Activated CD4-positive, alpha-beta T cell treated with anti-CD3 and anti-CD28 coated beads, Interleukin-2, amount 50 U/mL, for 16 hours (primary cell): ENCODE data around the gene MICOS13.
"Not testable (repeated sequence)": the region's sequence is repeated elsewhere in the genome, so short reads cannot be mapped to it uniquely, and the experiment has no call there.

Experiments
- DNase-seq: peaks from one replicate; pipeline ENCODE4 v3.0.0-alpha.2; 2020

Gene MICOS13, protein sequence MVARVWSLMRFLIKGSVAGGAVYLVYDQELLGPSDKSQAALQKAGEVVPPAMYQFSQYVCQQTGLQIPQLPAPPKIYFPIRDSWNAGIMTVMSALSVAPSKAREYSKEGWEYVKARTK

DNA sequence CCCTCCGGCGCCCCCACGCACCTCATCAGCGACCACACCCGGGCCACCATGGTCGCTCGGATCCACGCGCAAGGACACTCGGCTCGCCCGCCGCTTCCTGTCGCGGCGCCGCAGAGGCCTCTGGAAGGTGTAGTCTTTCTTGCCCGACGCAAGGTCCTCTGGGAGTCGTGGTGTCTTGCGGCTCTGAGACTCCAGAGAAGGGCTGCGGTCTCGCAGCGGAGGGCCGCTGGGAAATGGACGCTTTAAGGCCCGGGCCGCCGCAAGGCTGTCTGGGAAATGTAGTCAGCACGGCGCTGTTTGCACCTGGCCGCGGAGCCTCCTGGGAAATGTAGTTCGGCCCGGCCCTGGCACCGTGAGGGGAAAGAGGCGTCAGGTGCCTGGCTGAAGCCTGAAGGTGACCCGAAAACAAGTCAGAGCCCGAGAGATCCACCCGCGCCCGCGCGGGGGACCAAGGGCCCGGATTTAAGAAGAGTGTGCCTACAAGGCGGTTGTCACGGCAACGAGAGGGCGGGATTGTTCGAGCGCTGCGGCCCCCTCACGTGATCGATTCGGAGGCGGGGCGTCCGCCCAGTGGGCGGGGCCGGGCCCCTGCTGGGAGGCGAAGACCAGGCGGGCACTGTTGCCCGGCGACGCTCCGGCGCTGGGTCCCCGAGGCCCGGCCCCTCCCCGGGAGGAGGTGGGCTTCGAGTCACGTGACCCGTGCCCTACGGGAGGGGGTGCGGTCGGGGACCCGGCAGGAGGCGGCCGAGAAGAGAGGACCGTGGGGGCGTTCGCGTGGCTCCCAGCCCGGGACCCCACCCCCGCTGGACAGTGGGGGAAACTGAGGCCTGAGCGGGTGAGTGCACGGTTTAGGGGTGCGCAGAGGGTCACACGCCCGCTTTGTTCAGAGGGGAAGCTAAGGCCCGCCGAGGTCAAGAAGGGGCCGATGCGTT is at the start of gene MICOS13, which contains the start of gene HSD11B1L:
Gene MICOS13, minus strand, starts transcription at position 80 of the 932 bp plus-strand sequence. Its CDS starts 30 bp downstream, at position 50.
Gene HSD11B1L, plus strand, starts transcription at position 591 of the 932 bp plus-strand sequence. CDS start 3,806 bp downstream, outside the sequence.
- peak; percentile 99 for DNase-seq

- DNase-seq = no peak
These were observed 47.2 kb upstream of the MICOS13 start for GRCh38 chr19:5727453-5728050.

- DNase-seq = peak; percentile 99
These were observed 39.9 kb upstream of the MICOS13 start, which contains the start of the genes CATSPERD and LONP1 for GRCh38 chr19:5719961-5720790. CATSPERD (plus strand) TSS chr19:5720637; CDS start chr19:5720738, 101 bp downstream. LONP1 (minus strand) TSS chr19:5720146; CDS start chr19:5720132, 14 bp downstream.

- peak; percentile 37 for DNase-seq
These were observed 39.1 kb upstream of the MICOS13 start for GRCh38 chr19:5719274-5719960.

GRCh38 chr19:5718579-5719273 is 38.4 kb upstream of the MICOS13 start:
- DNase-seq = peak; percentile 90

DNA sequence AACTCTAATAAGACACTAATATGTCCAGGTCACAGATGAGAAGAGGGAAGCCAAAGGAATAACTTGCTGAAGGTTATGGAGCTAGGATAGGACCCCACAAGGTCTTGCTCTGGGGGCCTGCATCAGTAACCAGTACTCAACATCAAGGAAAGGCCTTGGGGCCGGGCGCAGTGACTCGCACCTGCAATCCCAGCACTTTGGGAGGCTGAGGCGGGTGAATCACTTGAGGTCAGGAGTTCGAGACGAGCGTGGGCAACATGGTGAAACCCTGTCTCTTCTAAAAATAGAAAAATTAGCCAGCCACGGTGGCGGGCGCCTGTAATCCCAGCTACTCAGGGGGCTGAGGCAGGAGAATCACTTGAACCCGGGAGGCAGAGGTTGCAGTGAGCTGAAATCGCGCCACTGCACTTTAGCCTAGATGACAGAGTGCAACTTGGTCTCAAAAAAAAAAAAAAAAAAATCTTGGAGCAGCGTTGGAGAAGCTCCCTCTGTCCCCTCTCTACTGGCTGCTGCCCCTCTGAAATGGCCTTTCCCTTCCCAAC is 37.8 kb upstream of the MICOS13 start:
- DNase-seq = peak; percentile 30

DNA sequence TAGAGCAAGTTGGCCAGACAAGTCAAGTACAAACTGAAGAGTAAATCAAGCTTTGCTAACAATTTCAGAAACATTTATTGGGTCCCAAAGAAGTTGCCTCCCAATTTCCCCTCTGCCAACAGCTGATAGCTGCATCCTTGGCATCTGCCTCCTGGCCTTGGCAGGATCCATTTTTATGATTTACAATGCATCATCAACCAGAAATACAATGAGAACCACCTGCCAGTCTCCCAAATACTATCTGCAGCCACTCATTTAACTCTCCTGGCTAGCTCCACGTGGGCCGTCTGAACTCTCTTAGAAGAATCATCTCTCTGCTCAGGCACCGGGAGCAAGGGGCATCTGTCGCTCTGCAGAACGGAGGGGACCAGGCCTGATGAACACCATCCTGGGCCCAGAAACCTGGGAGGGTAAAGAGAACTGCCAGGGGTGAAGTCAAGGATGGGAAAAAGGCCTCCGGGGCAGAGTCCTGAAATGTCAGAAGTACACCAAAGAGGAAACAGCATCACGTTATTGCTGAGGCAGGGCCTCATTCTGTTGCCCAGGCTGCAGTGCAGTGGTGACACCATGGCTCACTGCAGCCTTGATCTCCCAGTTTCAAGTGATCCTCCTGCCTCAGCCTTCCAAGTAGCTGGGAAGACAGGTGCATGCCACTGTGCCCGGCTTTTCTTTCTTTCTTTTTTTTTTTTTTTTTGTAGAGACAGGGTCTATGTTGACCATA is 37.1 kb upstream of the MICOS13 start:
- no peak for DNase-seq

- no peak for DNase-seq
These were observed 34.5 kb upstream of the MICOS13 start for GRCh38 chr19:5714816-5715215.

- no peak for DNase-seq
These were observed 32.9 kb upstream of the MICOS13 start for GRCh38 chr19:5713228-5713627.

- no peak for DNase-seq
These were observed 31.4 kb upstream of the MICOS13 start for GRCh38 chr19:5711713-5712161.

DNA sequence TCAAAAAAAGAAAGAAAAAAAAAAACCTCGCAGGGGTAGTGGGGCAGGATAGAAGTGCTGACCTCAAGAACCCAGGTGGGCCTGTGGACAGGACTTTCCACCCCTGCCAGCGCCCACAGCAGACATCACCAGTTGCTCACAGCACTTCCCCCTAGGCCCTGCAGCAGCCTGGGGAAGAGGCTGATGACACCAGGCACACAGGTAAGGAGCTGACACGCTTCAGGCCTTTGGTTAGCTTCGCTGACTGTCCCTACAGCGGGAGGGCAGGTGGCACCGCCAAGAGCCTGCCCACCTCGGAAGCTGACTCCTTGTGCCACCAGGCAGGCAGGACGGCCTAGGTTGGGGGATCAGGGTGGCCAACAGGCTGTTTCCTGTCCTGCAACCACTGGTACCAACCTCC is 30.7 kb upstream of the MICOS13 start:
- DNase-seq = no peak

GRCh38 chr19:5707576-5708575 is 27.6 kb upstream of the MICOS13 start:
- DNase-seq = no peak

GRCh38 chr19:5706876-5707573 is 26.7 kb upstream of the MICOS13 start:
- DNase-seq = no peak

DNA sequence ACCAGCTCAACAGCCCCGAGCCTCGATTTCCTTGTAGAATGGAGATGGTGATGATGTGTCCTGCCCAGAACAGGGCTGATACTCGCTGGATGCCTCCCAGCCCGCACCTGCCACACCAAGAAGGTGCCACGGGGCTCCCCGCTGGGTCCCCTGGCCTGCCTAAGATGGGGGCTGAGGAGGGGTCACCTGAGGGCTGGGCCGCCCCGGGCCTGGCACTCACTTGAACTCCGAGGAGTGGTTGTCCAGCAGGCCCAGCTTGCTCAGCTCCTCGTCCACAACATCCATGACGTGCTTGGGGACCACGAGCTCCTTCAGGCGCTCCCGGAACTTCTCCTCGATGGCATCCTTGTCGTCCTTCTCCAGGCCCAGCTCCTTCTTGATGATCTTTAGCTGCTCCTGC is 25.2 kb upstream of the MICOS13 start:
- DNase-seq = no peak

DNA sequence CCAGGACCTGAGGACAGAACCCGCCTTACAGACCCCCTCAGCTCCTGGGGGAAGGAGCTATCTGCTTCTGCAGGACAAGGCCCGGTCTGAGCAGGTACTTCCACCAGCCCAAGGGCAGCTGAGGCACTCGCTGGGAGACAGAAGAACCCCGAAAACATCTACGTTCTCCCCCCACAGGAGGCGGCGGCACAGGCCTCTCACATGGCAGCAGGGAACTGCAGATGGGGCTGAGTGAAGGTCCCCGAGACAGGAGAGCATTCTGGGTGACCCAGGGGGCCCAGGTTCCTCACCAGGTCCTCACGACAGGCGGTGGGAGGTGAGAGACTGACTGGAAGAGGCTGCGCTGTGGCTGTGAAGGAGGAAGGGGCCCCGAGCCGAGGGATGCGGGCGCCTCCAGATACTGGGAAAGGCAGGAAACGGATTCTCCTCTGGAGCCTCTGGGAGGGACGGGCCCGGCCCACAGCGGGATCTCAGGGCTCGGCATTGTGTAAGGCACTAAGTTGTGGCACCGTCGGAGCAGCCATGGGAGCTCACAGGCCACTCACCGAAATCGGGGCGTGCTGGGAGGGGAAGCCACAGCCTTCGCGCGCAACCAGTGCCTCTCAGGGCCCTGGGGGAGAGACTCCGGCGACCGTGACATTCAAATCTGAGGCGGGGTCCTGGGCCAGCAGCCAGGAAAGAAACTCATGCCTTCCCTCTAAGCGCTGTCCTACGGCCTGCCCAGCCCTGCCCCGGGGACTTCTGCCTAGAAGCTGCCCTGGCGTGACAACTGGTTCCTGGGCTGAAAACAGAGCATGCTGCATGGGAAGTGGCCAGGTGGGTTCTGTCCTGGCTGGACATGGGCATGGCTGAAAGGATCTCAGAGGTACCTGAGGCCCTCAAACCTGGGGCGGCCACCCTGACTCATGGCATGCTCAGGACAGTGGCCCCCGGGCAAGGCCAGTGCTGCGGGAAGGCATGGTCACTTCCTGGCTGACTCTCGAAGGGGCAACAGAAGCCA is 23.8 kb upstream of the MICOS13 start:
- DNase-seq = no peak

GRCh38 chr19:5702053-5702410 is 21.7 kb upstream of the MICOS13 start:
- DNase-seq = not testable (repeated sequence)
